Astrocyte (in vitro differentiated cells and primary cell): Measurements from ENCODE around the gene THRB. TPM values are rescaled to one million over a fixed set of nuclear protein-coding genes. Genes with fewer than 3 reads are reported as not detected.

Source experiments
- DNase-seq: peaks from one replicate; pipeline ENCODE4 v3.0.0-alpha.2; 2010; ENCODE audit warnings: low read depth
- FAIRE-seq: peaks from 2 replicates; lab custom pipeline; 2011; peaks lifted over from hg19 to GRCh38; lab: Jason Lieb, UNC
- H2AFZ ChIP-seq: 2 replicates; pipeline ENCODE4 v1.6.0; 2012; ENCODE audit warnings: low read depth, low read length, inconsistent platforms
- H3K27ac ChIP-seq: 2 replicates; pipeline ENCODE4 v1.5.1; 2011; ENCODE audit warnings: low read depth, low read length, inconsistent platforms
- H3K27me3 ChIP-seq: 2 replicates; pipeline ENCODE4 v1.6.0; 2011; ENCODE audit warnings: low read length, inconsistent platforms; ENCODE audit not compliant: insufficient read depth
- H3K36me3 ChIP-seq: 2 replicates; pipeline ENCODE4 v1.5.1; 2011; ENCODE audit warnings: low read length, inconsistent platforms; ENCODE audit not compliant: insufficient read depth
- H3K4me1 ChIP-seq: 2 replicates; pipeline ENCODE4 v1.5.1; 2011; ENCODE audit warnings: low read length, inconsistent platforms; ENCODE audit not compliant: insufficient read depth
- H3K4me2 ChIP-seq: 2 replicates; pipeline ENCODE4 v1.6.0; 2012; ENCODE audit warnings: low read length, inconsistent platforms
- H3K4me3 ChIP-seq: 2 replicates; pipeline ENCODE4 v1.5.1; 2011; ENCODE audit warnings: low read depth, mild to moderate bottlenecking, low read length, inconsistent platforms; ENCODE audit not compliant: insufficient read depth
- H3K79me2 ChIP-seq: 2 replicates; pipeline ENCODE4 v1.6.0; 2012; ENCODE audit warnings: mild to moderate bottlenecking, low read length, inconsistent platforms; ENCODE audit not compliant: insufficient read depth
- H3K9ac ChIP-seq: 2 replicates; pipeline ENCODE4 v1.6.0; 2012; ENCODE audit warnings: mild to moderate bottlenecking, low read length, inconsistent platforms
- H3K9me3 ChIP-seq: 2 replicates; pipeline ENCODE4 v1.5.1; 2012; ENCODE audit warnings: low read depth, mild to moderate bottlenecking, low read length, inconsistent platforms; ENCODE audit not compliant: insufficient read depth
- H4K20me1 ChIP-seq: 2 replicates; pipeline ENCODE4 v1.6.0; 2012; ENCODE audit warnings: low read length, inconsistent platforms; ENCODE audit not compliant: insufficient read depth
- H3K27ac Mint-ChIP-seq: one replicate; pipeline ENCODE4 v1.8.0; 2021; ENCODE audit warnings: mild to moderate bottlenecking, mixed read lengths; ENCODE audit not compliant: unreplicated experiment
- H3K27me3 Mint-ChIP-seq: one replicate; pipeline ENCODE4 v1.8.0; 2021; ENCODE audit warnings: low read depth, mixed read lengths; ENCODE audit not compliant: unreplicated experiment
- H3K36me3 Mint-ChIP-seq: one replicate; pipeline ENCODE4 v1.8.0; 2021; ENCODE audit warnings: low read depth, mixed read lengths; ENCODE audit not compliant: unreplicated experiment
- H3K4me1 Mint-ChIP-seq: one replicate; pipeline ENCODE4 v1.8.0; 2021; ENCODE audit warnings: low read depth, mixed read lengths; ENCODE audit not compliant: unreplicated experiment
- H3K4me3 Mint-ChIP-seq: one replicate; pipeline ENCODE4 v1.8.0; 2021; ENCODE audit warnings: mild to moderate bottlenecking, moderate library complexity, mixed read lengths; ENCODE audit not compliant: unreplicated experiment
- H3K9me3 Mint-ChIP-seq: one replicate; pipeline ENCODE4 v1.8.0; 2021; ENCODE audit warnings: mild to moderate bottlenecking, mixed read lengths; ENCODE audit not compliant: unreplicated experiment
- EZH2 ChIP-seq: IDR thresholded peaks from 2 replicates; pipeline ENCODE4 v1.6.1; 2012; ENCODE audit warnings: mild to moderate bottlenecking, low read length, inconsistent platforms; ENCODE audit not compliant: insufficient read depth
- total RNA-seq: library from RNA; stranded (reverse); gene quantifications from 2 replicates; pipeline ENCODE4 v1.2.1, GENCODE V29; 2021
- TF ChIP-seq, protein P1 (sequence below): IDR thresholded peaks from 2 replicates; pipeline ENCODE4 v1.5.1; 2011; ENCODE audit warnings: low read depth, mild to moderate bottlenecking, inconsistent platforms, low read length, moderate library complexity; ENCODE audit not compliant: insufficient read depth

Gene THRB
- total RNA-seq, 1 donor from 2014 or later, result 8.5 TPM

DNA sequence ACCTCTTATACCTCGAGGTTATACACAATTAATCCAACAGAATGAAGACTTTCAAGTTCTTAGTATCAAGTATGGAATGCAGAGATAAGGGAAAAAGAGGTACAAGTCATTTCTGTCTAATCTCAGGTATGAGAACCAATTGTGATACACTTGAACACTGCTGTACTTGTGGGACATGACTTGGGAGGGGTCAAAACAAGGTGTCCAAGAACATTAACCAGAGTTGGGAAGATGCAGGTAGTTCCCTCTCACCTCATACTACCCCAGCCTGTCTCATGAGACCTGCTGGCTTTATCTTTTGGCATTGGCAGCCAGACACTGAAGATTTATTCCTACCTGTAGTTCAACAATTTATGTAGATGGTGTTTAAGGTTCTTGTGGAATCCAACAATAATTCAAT, 339.9 kb downstream of the THRB start:
- Histone ChIP-seq H2AFZ (no peak overlapping the region), H3K4me3 (no peak overlapping the region), H4K20me1 (no peaks in the 10 kb centered on the region), H3K27me3 (no peaks in the 10 kb centered on the region), H3K4me2 (no peak overlapping the region), H3K36me3 (no peaks in the 10 kb centered on the region), H3K79me2 (no peaks in the 10 kb centered on the region), H3K4me1 (no peaks in the 10 kb centered on the region), H3K9ac (no peak overlapping the region), H3K9me3 (no peaks in the 10 kb centered on the region), H3K27ac (no peak overlapping the region)
- Mint-ChIP-seq H3K36me3 (no peaks in the 10 kb centered on the region), H3K9me3 (no peaks in the 10 kb centered on the region), H3K27ac (no peak overlapping the region), H3K4me1 (peaks cover 40% of the 10 kb centered on the region), H3K27me3 (no peaks in the 10 kb centered on the region), H3K4me3 (no peak overlapping the region)
- DNase-seq (no peak), FAIRE-seq (no peak)
- TF ChIP-seq, protein P1, sequence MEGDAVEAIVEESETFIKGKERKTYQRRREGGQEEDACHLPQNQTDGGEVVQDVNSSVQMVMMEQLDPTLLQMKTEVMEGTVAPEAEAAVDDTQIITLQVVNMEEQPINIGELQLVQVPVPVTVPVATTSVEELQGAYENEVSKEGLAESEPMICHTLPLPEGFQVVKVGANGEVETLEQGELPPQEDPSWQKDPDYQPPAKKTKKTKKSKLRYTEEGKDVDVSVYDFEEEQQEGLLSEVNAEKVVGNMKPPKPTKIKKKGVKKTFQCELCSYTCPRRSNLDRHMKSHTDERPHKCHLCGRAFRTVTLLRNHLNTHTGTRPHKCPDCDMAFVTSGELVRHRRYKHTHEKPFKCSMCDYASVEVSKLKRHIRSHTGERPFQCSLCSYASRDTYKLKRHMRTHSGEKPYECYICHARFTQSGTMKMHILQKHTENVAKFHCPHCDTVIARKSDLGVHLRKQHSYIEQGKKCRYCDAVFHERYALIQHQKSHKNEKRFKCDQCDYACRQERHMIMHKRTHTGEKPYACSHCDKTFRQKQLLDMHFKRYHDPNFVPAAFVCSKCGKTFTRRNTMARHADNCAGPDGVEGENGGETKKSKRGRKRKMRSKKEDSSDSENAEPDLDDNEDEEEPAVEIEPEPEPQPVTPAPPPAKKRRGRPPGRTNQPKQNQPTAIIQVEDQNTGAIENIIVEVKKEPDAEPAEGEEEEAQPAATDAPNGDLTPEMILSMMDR, result no peak
- TF ChIP-seq EZH2, result no peak

DNA sequence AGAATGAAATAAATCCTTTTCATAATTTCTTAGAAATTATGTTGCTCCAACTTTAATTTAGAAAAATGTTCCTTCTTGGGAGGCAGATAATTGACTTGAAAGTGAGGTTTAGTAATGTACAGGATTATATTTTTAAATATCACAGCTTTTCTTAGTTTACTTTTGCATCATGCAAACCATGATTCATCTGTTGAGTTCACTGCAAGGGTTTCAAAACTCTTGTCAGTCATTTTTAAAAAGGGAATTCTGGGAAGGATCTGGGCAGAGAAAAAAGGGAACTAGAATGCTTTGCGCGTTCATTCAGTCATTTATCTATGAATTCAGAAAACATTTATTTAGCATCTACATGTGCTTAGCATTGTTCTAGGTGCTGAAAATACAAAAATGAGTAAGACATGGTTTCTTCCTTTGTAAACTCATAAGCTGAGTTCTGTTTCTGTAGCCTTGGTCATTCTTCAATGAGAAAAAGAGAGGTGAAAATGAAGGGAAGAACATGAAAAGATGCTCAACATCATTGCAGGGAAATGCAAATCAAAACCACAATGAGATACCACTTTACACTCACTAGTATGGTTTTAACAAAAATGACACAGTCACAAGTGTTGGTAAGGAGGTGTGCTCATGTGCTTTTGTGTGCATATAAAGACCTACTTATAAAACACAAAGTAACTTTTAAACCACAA, 340.5 kb downstream of the THRB start:
- Histone ChIP-seq H3K9me3 (no peaks in the 10 kb centered on the region), H3K27me3 (no peaks in the 10 kb centered on the region), H3K4me3 (no peak overlapping the region), H3K36me3 (no peaks in the 10 kb centered on the region), H3K4me1 (no peaks in the 10 kb centered on the region), H3K79me2 (no peaks in the 10 kb centered on the region), H4K20me1 (no peaks in the 10 kb centered on the region), H3K9ac (no peak overlapping the region), H2AFZ (no peak overlapping the region), H3K27ac (no peak overlapping the region), H3K4me2 (no peak overlapping the region)
- peak overlapping the region; percentile 62 for H3K27ac Mint-ChIP-seq
- FAIRE-seq, result peak; percentile 63
- H3K4me1 Mint-ChIP-seq, result peaks cover 44% of the 10 kb centered on the region
- H3K27me3 Mint-ChIP-seq, result no peaks in the 10 kb centered on the region
- no peaks in the 10 kb centered on the region for H3K36me3 Mint-ChIP-seq
- no peaks in the 10 kb centered on the region for H3K9me3 Mint-ChIP-seq
- DNase-seq, result no peak
- H3K4me3 Mint-ChIP-seq, result no peak overlapping the region
- no peak for TF ChIP-seq EZH2

DNA sequence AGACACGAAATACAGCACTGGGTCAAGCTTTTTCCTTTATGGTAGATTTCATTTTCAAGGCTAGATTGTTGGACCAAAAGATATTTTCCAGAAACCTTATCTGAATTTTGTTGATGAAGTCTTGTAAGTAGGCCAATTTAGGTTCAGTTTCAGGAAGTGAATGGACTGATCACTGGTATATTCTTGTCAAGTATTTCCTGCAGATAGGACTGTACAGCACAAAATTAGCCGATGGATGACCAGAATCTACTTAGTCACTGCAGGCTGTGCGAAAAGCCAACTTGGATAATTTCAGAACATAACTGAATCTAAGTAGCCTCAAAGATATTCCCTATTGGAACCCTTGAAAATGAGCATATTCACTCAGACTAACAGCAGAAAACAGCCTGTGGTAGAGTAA, 343.1 kb downstream of the THRB start:
- DNase-seq, result peak; percentile 40
- H3K4me3 Mint-ChIP-seq, result no peak overlapping the region
- Histone ChIP-seq H3K36me3 (no peaks in the 10 kb centered on the region), H3K79me2 (no peaks in the 10 kb centered on the region), H3K4me3 (no peak overlapping the region), H2AFZ (no peak overlapping the region), H3K9me3 (no peaks in the 10 kb centered on the region), H4K20me1 (no peaks in the 10 kb centered on the region), H3K27ac (no peak overlapping the region), H3K27me3 (no peaks in the 10 kb centered on the region), H3K4me2 (no peak overlapping the region), H3K9ac (no peak overlapping the region), H3K4me1 (no peaks in the 10 kb centered on the region)
- H3K27me3 Mint-ChIP-seq, result no peaks in the 10 kb centered on the region
- no peak overlapping the region for H3K27ac Mint-ChIP-seq
- no peak for FAIRE-seq
- H3K4me1 Mint-ChIP-seq, result peaks cover 42% of the 10 kb centered on the region
- TF ChIP-seq, protein P1, result no peak
- TF ChIP-seq EZH2, result no peak
- no peaks in the 10 kb centered on the region for H3K9me3 Mint-ChIP-seq
- H3K36me3 Mint-ChIP-seq, result no peaks in the 10 kb centered on the region
